GM20431 (cell line): ENCODE measurements around the gene NIPAL3.

Experiments
- in situ Hi-C: fragments of 300-500 bp; cut with MseI, MboI; formaldehyde crosslinking; loops from one replicate; pipeline ENCODE4 v1.15.0; 2020; ENCODE audit warnings: low sequenced_read_pairs; ENCODE audit not compliant: unreplicated experiment

The NIPAL3 gene

DNA sequence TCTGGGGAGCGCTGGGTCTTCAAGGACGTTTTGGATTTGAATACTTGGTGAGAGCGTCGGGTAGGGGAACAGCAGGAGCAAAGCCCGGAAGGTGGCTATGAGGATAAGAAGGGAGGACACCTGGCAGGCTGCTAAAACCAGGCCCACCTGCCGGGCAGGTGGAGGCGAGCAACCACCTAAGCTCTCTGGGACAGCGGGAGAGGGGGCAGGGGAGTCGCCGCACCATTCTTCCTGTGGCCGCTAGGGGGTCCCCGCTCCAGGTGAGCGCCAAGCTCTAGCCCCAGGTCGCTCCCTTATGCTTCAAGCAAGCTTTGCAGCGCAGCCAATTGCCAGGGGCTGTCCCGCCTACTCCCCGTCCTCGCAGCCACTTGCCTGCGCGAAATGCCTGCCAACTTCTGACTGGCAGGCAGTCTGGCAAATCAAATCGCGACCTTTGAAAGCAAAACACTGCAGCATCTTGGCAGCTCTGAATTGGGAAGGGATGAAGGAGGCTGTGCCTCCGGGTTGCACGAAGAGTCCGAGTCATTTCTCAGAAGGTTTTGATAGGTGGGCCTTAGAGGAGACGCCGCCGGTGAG is at the start of gene NIPAL3:
NIPAL3 (plus strand) TSS at position 469 of the 576 bp plus-strand sequence. CDS start 3,746 bp downstream, outside the sequence.
- in situ Hi-C loops, result loop anchor here (25.0 kb wide), 1 partner anchor 172 kb away; no protein-coding TSS in a partner anchor

DNA sequence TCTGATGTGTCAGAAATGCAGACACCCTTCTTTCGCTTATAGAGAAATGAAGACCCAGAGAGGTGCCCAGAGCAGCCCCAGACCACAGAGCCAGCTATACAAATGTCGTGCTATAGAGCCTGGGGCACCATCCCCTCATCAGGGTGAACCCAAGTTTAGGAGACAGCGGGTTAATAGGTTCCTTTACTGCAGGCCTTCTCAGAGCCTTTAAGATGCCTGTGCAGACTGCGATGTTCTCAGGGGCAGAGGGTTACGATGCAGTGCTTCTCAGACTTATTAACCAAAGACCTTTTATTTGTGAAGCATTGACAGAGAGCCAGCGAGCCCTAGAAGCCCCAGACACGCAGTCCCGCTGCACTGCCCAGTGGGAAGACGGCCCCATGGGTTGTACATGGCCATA is 48.9 kb upstream of the NIPAL3 start:
- in situ Hi-C loops, result no loop called here

DNA sequence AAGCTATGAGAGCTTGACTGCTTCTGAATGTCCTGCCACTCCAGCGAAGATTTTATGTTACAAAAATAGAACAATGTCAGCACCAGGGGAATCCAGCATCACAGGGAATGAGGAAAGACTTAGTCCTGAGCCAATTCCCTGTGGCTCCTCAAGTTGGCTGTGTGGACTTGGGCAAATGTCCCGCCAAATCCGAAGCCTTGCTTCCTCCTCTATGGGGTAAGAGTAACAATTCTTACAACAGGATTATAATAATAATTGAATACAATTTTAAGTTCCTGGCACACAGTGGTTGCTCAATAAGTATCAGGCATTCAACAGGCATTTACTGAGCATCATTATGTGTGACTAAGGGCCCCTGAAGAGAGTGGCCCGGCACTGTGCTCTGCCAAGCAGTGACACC is 46.4 kb upstream of the NIPAL3 start:
- in situ Hi-C loops, result no loop called here

DNA sequence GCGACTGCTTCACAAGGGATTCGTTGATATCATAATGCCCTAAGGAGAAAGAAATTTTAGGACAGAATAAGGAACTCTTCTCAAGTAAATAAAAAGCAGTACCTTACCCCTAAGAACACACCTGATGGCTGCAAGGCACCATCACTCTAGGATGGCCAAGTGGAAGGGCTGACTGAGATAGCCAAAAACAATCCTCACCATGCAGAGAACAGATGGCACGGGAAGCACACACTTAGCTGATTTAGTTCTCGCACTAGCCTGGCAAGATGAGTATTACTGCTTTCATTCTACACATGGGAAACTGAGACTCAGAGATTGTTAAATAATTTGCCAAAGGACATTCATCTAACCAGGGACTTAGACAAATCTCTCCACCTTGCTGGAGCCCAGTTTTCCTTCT is 45.8 kb upstream of the NIPAL3 start:
- in situ Hi-C loops, result no loop called here

DNA sequence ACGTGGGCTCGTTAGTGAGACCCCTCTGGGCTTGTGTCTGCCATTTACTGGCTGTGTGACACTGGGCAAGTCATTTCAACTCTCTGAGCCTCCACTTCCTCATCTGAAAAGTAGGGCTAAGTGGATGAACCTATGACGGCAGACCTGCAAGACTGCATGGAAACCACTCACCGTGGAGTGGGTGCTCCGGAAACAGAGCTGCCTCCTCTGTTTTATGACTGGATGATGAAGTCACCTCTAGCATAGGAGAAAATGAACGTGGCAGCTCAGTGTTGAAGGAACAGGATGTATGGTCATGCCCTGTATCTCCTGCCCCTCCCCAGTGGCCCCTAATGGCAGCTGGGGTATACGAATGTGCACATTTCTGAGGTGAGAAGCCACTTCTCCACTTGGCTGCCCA is 42.6 kb upstream of the NIPAL3 start:
- in situ Hi-C loops, result no loop called here

DNA sequence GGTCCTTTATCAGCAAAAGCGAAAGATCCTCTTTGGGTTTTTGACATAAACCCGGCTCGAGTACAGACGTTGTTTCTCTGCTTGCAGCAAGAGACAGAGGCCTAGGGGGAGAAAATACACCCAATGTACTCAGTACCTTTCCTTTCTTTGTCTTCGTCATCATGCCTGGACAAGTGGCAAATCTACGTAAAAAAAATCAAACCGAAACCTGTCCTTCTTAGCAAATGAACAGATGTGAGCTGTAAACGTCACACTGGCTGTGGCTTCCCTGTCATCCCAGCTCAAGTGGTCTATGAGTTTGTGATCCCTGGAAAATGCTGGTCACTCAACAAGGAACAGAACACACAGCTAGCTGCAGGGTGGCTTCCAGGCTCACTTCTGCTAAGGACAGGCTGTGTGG is 41.9 kb upstream of the NIPAL3 start:
- in situ Hi-C loops, result no loop called here

DNA sequence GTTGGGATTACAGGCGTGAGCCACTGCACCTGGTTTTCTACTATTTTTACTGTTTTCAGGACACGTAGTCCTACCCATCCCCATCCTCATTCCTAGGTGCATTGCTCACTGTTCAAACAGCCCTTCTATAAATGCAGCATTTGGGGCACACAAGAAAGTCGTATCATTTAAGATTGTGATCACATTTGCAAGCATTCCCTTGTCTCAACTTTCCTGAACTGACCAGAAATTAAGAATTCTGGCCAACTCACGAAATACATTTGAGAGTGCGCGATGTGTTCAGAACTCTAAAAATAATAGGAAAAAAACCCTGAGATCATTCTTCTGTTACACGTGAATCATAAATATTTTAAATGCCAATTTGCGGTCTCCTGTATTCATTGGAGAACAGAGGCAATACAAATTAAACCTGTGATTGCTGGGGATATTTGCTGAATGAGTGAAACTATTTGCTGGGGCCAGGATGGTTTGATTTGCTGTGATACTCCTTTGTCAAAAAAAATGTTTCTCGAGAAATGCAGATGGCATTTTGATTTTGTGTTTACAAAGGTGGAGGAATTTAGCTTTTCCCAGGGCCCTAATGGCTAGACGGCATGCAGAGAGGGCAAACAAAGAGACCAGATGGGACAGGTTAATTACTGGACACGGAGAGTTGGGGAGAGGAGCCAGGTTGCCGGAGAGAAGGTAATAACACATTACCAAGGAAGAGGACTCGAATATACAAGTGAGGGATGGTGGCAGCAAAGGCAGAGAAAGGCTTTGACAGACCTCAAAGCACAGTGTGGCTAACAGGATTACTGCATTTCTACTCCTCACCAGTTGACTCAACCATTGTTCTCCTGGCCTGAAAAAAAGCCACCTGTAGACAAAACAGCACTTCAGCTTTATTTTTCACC is 40.5 kb upstream of the NIPAL3 start:
- in situ Hi-C loops, result no loop called here

DNA sequence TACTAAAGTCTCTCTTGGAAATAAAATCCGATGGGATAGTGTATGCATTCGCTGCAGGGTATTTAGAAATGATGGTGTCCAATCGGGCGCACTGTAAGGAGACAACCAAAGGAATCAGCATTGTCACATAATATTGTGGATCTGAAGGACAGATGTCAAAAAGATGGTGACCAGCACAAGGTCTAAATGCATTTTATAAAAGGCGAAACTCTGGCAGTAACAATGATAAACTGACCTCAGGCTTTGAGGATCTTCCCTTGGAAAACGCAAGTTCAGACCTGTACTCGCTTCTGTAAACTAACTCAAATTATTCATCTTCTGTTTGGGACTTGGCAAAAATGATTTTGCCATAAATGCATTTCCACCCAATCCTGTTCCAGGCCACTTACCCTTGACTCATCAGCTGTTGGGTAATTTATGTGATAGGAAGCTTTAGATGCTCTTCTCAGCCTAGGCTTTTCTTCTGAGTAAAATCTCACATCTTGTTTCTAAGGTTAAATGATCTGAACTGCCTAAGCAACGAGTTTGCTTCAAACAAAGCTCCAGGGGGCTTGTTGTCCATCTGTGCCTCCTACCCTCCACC is 35.8 kb upstream of the NIPAL3 start:
- in situ Hi-C loops, result loop anchor here (10.0 kb wide), 1 partner anchor 175 kb away; no protein-coding TSS in a partner anchor

DNA sequence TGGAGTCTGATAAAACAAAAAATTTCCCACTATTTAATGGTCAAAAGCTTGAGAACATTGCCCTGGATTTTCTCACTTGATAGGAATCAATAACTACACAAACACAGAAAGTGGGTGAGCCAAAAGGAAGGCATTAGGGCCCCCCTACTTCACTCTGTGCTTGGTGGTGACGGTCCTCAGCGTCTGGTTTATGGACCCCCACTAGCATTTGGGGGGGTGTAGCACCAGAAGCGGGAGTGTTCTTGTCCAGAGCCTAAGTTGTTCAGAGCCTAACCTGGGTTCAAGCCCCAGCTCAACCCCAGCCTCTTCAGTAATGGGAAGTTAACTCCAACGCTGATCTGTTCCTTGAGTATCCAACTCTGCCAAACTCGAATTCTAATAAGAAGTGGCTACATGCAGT is 35.1 kb upstream of the NIPAL3 start:
- in situ Hi-C loops, result loop anchor here (10.0 kb wide), 1 partner anchor 176 kb away; no protein-coding TSS in a partner anchor

DNA sequence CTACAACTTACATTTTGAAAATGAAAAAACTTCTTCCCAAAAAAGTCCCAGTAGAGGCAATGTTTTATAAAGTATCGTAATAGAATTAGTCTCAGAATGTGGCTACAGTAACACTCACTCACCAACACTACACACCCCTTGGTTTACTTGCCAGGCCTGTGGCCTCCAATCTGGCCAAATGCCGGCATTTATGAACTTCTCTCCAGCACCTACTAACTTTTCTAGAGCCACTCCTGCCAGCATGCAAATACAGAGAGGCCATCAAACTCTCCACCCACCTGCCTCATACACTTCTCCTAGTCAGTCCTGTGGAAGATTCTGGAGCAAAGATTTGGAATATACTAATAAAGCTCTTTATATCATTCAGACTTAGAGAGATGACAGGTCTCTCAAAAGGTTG is 34.3 kb upstream of the NIPAL3 start:
- in situ Hi-C loops, result loop anchor here (10.0 kb wide), 1 partner anchor 176 kb away; no protein-coding TSS in a partner anchor

DNA sequence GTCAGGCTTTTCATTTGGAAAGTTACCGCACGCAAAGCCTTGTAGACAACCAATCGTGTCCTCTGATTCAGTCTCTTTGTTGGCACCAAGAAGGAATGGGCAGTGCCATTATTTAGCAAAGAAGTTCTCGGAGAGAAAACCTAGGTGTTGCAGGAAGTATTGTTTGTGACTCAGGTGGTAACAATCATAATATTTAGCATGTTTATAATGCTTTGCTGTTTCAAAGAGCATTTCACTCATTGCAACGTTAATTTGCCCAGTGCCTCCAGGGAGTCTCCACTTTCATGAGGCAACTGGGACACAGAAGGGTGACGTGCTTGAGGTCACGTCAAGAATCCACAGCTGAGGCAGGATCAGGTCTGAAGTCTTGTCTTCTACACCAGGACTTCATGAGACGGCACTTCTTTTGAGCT is 33.4 kb upstream of the NIPAL3 start:
- in situ Hi-C loops, result loop anchor here (10.0 kb wide), 1 partner anchor 177 kb away; no protein-coding TSS in a partner anchor

DNA sequence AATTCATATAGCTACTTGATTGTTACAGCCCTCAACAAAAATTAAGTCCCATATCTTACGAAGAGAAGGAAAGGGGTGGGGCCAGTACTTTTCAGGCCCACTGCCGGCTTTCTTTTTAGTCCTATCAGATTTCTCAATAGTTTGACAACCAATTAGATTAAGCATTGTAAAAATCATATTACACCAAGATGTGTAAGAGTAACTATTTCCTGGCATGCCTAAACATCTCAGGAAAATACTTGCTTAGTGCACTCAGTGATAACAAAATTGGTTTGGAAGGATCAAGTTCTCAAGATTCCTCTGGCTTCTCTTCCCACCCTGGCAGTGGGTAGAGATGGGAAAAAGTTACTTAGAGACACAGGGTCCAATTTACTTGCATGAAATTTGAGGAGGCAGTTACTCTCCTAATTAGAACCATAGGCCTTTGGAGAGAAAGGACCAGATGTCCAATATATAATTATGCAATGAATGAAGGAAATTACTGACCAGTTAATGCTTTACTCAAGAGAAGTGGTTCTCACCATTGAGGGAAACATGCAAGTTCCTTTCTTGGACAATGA is 32.1 kb upstream of the NIPAL3 start:
- in situ Hi-C loops, result loop anchor here (10.0 kb wide), 1 partner anchor 179 kb away; no protein-coding TSS in a partner anchor

DNA sequence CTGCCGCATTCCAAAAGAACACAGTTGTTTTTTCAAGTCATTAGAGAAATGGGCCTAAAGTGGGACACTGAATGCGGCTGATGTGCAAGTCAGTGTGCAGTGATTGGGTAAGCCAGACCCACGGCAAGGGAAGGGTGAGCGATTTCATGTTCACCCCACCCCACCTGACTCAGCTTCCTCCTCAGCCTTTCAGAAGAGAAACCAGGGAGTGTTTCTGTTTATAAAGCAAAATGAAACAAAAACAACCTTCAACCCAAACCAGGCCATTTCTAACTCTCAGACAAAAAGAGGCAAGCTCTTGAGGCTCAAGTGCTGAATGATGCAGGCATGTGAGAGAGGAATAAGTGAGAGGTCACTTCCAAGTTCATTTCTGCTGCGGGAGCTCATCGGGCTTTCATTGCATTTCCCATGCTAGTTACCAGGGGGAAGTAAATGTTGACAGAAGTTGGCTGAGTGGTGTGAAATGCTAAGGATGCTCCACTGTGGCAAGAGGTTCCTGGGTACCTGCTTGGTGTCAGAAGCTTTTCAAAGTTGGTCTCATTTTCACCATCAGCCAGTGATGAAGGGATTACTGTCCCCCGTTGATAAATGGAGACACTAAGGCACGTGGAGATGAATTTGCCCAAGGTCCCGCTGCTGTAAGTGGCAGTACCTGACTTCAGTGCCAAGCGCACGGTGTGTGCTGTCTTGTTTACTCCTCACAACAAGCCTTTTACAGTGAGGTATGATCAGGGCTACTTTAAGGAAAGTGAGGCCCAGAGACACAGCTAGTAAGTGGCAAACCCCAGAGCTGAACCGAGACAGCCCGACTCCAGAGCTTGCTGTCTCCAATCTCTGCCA is 31.1 kb upstream of the NIPAL3 start:
- in situ Hi-C loops, result loop anchor here (10.0 kb wide), 1 partner anchor 180 kb away; no protein-coding TSS in a partner anchor

DNA sequence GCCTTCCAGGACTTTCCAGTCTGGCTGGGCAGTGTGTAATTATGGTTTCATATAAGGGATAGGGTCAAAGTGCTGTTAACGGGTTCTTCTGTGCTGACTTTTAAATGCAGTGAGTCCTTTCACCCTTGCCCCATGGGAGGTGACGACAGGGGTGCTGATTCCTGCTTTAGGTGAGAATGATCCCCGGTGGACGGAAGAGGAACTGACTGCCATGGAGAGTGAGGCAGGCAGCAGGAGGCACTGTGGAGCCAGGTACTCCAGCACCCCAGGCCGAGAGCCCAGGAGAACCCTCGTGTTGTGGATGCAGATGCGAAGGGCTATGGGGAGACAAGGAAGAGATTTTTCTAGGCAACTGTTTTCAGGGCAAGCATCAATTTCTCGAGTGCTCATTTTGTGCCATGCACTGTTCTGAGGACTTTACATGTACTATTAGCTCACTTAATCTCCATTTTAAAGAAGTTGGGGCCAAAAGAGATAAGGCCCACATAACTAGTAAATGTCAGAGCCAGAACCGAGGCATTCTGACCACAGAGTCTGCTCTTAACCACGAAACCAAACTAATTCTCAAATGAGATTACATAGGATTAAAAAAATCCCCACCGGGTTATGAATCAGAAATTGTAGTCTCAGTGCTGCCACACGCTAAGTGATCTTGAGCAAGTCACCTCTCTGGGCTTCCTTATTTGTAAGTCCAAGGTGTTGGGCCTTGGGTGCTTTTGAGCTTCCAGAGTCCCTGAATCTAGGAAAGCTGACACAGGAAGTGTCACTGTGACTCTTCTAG is 30.3 kb upstream of the NIPAL3 start:
- in situ Hi-C loops, result loop anchor here (10.0 kb wide), 1 partner anchor 181 kb away; no protein-coding TSS in a partner anchor

DNA sequence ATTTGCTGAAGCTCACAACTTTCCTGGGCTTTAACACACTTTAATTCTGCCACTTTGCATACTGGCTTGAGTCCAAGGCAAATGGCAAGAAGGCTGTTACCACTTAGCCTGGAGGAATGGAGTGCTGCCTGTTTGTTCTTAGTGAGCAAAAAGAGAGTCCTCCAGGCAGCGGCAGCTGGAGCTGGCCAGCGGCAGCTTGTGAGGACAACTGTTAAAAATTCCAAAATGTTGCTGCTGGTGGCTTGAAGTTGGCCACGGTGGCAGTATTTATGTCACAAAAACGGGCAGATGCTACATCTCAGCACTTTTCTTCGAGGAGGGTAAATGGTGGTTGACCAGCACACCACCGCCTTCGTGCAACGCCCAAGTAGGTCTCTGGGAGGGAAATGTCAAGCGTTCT is 29.4 kb upstream of the NIPAL3 start:
- in situ Hi-C loops, result loop anchor here (10.0 kb wide), 1 partner anchor 181 kb away; no protein-coding TSS in a partner anchor

DNA sequence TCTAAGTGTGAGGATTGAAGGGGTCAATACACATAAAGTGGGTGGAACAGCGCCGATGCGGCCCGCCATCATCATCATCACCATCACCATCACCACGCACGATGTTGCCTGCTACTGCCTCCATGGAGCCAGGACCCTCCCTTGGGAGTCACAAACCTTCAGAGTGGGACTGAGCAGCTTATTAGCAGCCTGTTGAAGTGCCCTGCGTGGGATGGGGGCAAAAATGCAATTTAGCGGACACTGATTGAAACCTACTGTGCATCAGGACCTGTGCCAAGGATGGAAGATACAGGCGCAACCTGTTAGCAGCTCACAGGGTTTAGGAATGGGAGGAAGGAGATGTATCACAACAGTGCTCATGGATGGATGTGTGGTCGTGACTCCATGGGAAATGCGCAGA is 28.7 kb upstream of the NIPAL3 start:
- in situ Hi-C loops, result loop anchor here (10.0 kb wide), 1 partner anchor 182 kb away; no protein-coding TSS in a partner anchor

DNA sequence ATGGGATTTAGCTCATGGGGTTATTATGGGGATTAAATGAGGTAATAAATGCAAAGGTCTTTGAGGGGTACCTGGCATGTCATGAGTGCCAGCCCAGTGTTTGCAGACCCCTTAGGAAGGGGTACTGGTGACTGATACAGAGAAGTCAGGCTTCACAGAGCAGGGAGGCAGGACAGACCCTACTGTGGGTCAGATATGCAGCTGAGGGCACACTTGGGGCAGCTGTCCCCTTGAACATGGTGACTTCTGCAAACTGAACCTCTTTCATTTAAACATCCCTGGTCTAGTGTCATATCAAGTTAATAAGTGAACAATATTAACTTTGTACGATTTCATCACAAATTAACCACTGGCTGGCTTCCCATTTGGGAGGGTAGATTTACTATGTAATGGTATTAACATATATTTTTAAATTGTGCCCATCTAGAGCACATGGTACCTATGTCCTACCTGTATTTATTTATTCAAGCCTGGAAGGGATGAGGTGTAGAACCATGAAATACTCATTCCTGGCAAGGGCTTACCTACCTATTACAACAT is 27.9 kb upstream of the NIPAL3 start:
- in situ Hi-C loops, result loop anchor here (10.0 kb wide), 1 partner anchor 183 kb away; no protein-coding TSS in a partner anchor

DNA sequence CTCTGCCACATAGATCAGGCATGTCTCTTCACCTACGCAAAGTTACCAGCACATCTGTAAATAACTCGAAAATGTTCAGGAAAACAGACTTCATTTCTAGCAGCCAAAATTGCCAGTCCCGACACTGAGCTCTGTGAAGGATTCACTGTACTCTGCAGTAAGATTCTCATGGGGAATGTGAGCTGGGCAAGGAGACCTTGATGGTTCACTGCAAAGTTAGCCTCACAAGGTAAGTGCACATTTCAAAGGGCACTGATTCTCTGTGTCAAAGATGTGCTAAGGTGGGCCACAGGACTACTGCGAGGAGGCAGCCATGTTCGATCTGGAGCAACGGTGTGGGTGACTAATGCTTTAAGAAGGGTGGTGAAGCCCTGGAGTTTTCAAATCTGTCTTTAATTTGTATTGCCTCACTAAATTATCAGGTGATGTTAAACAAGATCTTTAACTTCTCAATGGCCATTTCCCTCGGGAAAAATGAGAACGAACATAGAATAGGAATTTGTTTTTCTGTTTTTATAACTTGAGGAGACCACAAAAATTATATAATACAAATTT is 27.2 kb upstream of the NIPAL3 start:
- in situ Hi-C loops, result loop anchor here (10.0 kb wide), 1 partner anchor 184 kb away; no protein-coding TSS in a partner anchor
